Mucosa of stomach (tissue), 1 donor: Measurements from ENCODE around the gene MLLT3.
"Not testable (repeated sequence)": the region's sequence is repeated elsewhere in the genome, so short reads cannot be mapped to it uniquely, and the experiment has no call there.

Source experiments
- H3K27me3 ChIP-seq: one replicate; pipeline ENCODE4 v1.7.0; 2013; ENCODE audit warnings: mild to moderate bottlenecking, low read length; ENCODE audit not compliant: control insufficient read depth, insufficient read depth
- H3K36me3 ChIP-seq: one replicate; pipeline ENCODE4 v1.7.0; 2013; ENCODE audit warnings: low read length; ENCODE audit not compliant: control insufficient read depth, insufficient read depth
- H3K4me1 ChIP-seq: one replicate; pipeline ENCODE4 v1.7.0; 2013; ENCODE audit warnings: mild to moderate bottlenecking, low read length; ENCODE audit not compliant: control insufficient read depth, insufficient read depth
- H3K4me3 ChIP-seq: one replicate; pipeline ENCODE4 v1.7.0; 2013; ENCODE audit warnings: low read length
- H3K9ac ChIP-seq: one replicate; pipeline ENCODE4 v1.7.0; 2013; ENCODE audit warnings: mild to moderate bottlenecking, low read length, moderate library complexity
- H3K9me3 ChIP-seq: one replicate; pipeline ENCODE4 v1.7.0; 2013; ENCODE audit warnings: mild to moderate bottlenecking, low read length, moderate library complexity; ENCODE audit not compliant: control insufficient read depth
- donor health status: Pancreatic carcinoma.

MLLT3 gene

GRCh38 chr9:20622330-20623020 is at the start of gene MLLT3:
TSS of gene MLLT3 (minus strand) at chr9:20622499.
- Histone ChIP-seq H3K4me3 (peak within 1 kb of the TSS; percentile 79), H3K27me3 (no peaks in the 10 kb centered on the region), H3K9ac (peak within 1 kb of the TSS; percentile 77), H3K9me3 (no peaks in the 10 kb centered on the region), H3K36me3 (no peaks in the 10 kb centered on the region), H3K4me1 (peaks cover 21% of the 10 kb centered on the region)

DNA sequence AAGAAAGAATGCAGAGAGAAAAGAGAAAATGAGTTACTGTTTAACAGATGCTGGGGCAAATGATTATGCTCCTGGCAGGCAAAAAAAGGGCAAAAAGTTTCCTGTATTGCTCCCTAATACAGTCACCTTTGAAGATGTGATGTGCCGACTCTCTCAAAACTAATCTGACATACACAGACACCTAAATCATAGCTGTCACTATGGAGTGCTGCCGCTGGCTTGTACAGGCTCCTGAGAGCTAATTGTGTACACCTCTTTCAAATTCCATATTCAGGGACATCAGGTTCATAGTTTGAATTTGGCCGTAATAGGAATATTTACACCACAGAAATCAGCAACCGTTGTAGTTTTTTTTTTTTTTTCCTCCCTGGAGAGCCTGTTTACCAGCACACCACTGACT is 49.3 kb upstream of the MLLT3 start:
- H3K4me1 ChIP-seq = peaks cover 4% of the 10 kb centered on the region
- H3K9ac ChIP-seq = no peak overlapping the region
- H3K36me3 ChIP-seq = no peaks in the 10 kb centered on the region
- no peak overlapping the region for H3K4me3 ChIP-seq
- no peaks in the 10 kb centered on the region for H3K27me3 ChIP-seq
- H3K9me3 ChIP-seq = no peaks in the 10 kb centered on the region

GRCh38 chr9:20670395-20670794 is 48.1 kb upstream of the MLLT3 start:
- Histone ChIP-seq H3K9me3 (no peaks in the 10 kb centered on the region), H3K27me3 (no peaks in the 10 kb centered on the region)

DNA sequence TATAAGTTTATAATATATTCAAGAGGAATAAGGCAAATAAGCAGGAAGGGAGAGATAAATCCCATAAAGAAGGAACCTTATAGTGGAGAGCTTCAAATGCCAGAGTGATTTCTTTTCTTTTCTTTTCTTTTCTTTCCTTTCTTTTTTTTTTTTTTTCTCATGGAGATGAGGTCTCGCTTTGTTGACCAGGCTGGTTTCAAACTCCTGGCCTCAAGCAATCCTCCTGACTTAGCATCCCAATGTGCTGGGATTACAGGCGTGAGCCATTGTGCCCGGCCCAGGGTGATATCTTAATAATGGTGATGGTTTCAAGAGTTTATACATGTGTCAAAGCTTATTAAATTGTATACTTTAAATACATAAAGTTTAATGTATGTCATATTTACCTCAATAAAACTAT is 42.2 kb upstream of the MLLT3 start:
- Histone ChIP-seq H3K27me3 (no peaks in the 10 kb centered on the region), H3K9ac (no peak overlapping the region), H3K36me3 (no peaks in the 10 kb centered on the region)

More at GRCh38 chr9:20670395-20670794, 48.1 kb upstream of the MLLT3 start:
- Histone ChIP-seq H3K4me1 (peaks cover 4% of the 10 kb centered on the region), H3K9ac (no peak overlapping the region), H3K36me3 (no peaks in the 10 kb centered on the region), H3K4me3 (no peak overlapping the region)

DNA sequence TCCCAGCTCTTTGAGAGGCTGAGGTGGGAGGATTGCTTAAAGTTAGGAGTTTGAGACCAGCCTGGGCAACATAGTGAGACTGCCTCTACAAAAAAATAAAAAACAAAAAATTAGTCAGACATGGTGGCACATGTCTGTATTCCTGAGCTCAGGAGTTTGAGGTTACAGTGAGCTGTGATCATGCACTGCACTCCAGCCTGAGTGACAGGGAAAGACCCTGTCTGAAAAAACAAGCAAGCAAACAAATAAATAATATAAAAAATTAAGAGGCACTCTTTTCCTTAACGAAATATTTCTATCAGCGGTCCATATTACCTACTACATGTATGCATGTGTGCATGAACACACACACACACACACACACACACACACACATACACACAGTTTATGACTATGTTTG is 40.8 kb upstream of the MLLT3 start:
- Histone ChIP-seq H3K27me3 (no peaks in the 10 kb centered on the region), H3K9ac (no peak overlapping the region), H3K4me1 (peaks cover 10% of the 10 kb centered on the region), H3K36me3 (no peaks in the 10 kb centered on the region), H3K4me3 (no peak overlapping the region), H3K9me3 (no peaks in the 10 kb centered on the region)

More for the DNA sequence above, 42.2 kb upstream of the MLLT3 start:
- Histone ChIP-seq H3K4me1 (peaks cover 5% of the 10 kb centered on the region), H3K9me3 (no peaks in the 10 kb centered on the region), H3K4me3 (no peak overlapping the region)

DNA sequence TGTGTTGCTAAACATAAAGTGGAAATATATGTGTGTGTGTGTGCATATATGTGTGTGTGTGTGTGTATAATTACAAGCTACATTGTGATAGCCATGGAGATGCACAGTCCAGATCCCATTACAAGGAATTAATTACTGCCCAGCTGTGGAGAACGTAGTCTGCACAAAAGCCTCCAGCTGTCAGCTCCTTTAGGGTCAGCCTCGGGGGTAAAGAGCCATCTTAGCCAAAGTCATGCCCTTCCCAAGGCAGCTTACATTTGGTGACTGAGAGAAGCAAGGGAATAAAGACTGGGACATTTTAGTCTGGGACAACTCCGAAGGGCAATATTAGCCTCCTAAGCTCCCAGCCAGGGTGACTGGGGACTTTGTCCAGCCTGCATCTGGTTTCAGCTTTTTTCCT is 39.9 kb upstream of the MLLT3 start:
- Histone ChIP-seq H3K36me3 (no peaks in the 10 kb centered on the region), H3K9ac (no peak overlapping the region), H3K4me1 (peaks cover 10% of the 10 kb centered on the region), H3K27me3 (no peaks in the 10 kb centered on the region), H3K9me3 (no peaks in the 10 kb centered on the region), H3K4me3 (no peak overlapping the region)

DNA sequence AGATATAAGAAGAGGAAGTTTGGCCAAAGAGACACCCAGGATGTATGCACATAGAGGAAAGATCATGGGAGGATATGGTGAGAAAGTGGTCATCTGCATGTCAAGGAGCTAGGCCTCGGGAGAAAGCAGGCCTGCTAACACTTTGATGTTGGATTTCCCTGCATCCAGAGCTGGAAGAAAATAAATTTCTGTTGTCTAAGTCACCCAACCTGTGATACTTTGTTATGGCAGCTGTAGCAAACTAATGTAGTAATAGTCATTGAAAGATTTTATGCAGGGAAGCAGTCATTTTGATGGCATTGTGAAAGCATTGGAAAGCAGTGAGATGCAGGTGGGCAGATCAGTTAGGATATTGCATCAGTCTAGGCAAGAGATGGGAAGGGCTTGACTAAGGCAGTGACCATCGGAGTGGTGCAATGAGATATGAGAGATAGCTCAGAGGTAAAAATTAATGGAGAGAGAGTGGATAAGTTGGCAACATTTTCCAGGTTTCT is 37.2 kb upstream of the MLLT3 start:
- H3K4me3 ChIP-seq = no peak overlapping the region

GRCh38 chr9:20658677-20659473 is 36.6 kb upstream of the MLLT3 start:
- H3K4me3 ChIP-seq = peak overlapping the region; percentile 47
- H3K27me3 ChIP-seq = no peaks in the 10 kb centered on the region
- H3K4me1 ChIP-seq = peaks cover 10% of the 10 kb centered on the region
- H3K9me3 ChIP-seq = no peaks in the 10 kb centered on the region
- H3K36me3 ChIP-seq = no peaks in the 10 kb centered on the region
- peak overlapping the region; percentile 58 for H3K9ac ChIP-seq

More for the DNA sequence above, 37.2 kb upstream of the MLLT3 start:
- Histone ChIP-seq H3K9me3 (no peaks in the 10 kb centered on the region), H3K4me1 (peaks cover 10% of the 10 kb centered on the region), H3K9ac (no peak overlapping the region), H3K36me3 (no peaks in the 10 kb centered on the region), H3K27me3 (no peaks in the 10 kb centered on the region)

DNA sequence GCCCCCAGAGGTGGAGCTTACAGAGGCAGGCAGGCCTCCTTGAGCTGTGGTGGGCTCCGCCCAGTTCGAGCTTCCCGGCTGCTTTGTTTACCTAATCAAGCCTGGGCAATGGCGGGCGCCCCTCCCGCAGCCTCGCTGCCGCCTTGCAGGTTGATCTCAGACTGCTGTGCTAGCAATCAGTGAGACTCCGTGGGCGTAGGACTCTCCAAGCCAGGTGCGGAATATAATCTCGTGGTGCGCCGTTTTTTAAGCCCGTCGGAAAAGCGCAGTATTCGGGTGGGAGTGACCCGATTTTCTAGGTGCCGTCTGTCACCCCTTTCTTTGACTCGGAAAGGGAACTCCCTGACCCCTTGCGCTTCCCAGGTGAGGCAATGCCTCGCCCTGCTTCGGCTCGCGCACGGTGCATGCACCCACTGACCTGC is 36.0 kb upstream of the MLLT3 start:
- Histone ChIP-seq H3K4me3 (peak overlapping the region; percentile 47), H3K9ac (peak overlapping the region; percentile 58)
- H3K4me1 ChIP-seq, H3K36me3 ChIP-seq, H3K9me3 ChIP-seq, H3K27me3 ChIP-seq: not testable (repeated sequence)

DNA sequence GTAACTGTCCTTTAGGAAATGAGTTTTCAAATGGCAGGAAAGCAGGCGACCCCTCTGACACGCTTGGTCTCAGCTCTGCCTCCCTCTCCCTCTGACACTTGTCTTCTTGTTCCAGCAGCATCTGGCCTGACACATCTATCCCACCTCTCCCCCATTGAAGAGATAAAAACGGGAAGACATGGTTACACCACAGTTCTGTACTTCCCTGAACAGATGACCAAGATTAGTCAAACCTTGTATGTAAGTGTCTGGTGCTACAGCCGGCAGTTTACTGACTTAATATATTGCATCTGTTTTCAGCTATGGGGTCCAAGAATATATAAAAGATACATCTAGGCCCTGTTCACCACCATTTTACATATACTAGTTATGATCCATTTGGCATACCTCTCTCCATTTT is 29.6 kb upstream of the MLLT3 start:
- no peaks in the 10 kb centered on the region for H3K36me3 ChIP-seq
- H3K9ac ChIP-seq = no peak overlapping the region
- H3K27me3 ChIP-seq = no peaks in the 10 kb centered on the region

GRCh38 chr9:20650750-20651299 is 28.5 kb upstream of the MLLT3 start:
- Histone ChIP-seq H3K4me1 (peaks cover 9% of the 10 kb centered on the region), H3K4me3 (no peak overlapping the region), H3K9ac (no peak overlapping the region), H3K27me3 (no peaks in the 10 kb centered on the region), H3K9me3 (no peaks in the 10 kb centered on the region), H3K36me3 (no peaks in the 10 kb centered on the region)

More for the DNA sequence above, 29.6 kb upstream of the MLLT3 start:
- Histone ChIP-seq H3K4me3 (no peak overlapping the region), H3K9me3 (no peaks in the 10 kb centered on the region), H3K4me1 (peaks cover 9% of the 10 kb centered on the region)

GRCh38 chr9:20650313-20650712 is 28.0 kb upstream of the MLLT3 start:
- H3K27me3 ChIP-seq = no peaks in the 10 kb centered on the region
- H3K4me3 ChIP-seq = no peak overlapping the region
- no peaks in the 10 kb centered on the region for H3K9me3 ChIP-seq
- H3K36me3 ChIP-seq = no peaks in the 10 kb centered on the region
- peaks cover 9% of the 10 kb centered on the region for H3K4me1 ChIP-seq
- H3K9ac ChIP-seq = no peak overlapping the region
